ENCODE results near the gene SDK2.
A peak's percentile ranks its signal among the peaks of the same experiment; 100 is the strongest.

Gene SDK2

GRCh38 chr17:73506470-73507435 lies 137.5 kb downstream of the SDK2 start:
- no peak for DNase-seq (ENCODE audit: low spot score)

GRCh38 chr17:73503560-73503959 lies 140.7 kb downstream of the SDK2 start:
- DNase-seq (ENCODE audit: low spot score), result peak; percentile 11

- no peak for DNase-seq (ENCODE audit: low spot score)
Observed at GRCh38 chr17:73500414-73500999, 143.7 kb downstream of the SDK2 start.

- DNase-seq (ENCODE audit: low spot score), result no peak
Observed at GRCh38 chr17:73498886-73499554, 145.2 kb downstream of the SDK2 start.

GRCh38 chr17:73498176-73498575 lies 146.1 kb downstream of the SDK2 start:
- no peak for DNase-seq (ENCODE audit: low spot score)

- no peak for DNase-seq (ENCODE audit: low spot score)
Observed at GRCh38 chr17:73497721-73498120, 146.5 kb downstream of the SDK2 start.

GRCh38 chr17:73496232-73496631 lies 148.0 kb downstream of the SDK2 start:
- no peak for DNase-seq (ENCODE audit: low spot score)

GRCh38 chr17:73495641-73496040 lies 148.6 kb downstream of the SDK2 start:
- no peak for DNase-seq (ENCODE audit: low spot score)

- DNase-seq (ENCODE audit: low spot score), result no peak
Observed at GRCh38 chr17:73494950-73495349, 149.3 kb downstream of the SDK2 start.

- no peak for DNase-seq (ENCODE audit: low spot score)
Observed at GRCh38 chr17:73493956-73494926, 150.0 kb downstream of the SDK2 start.

GRCh38 chr17:73492821-73493814 lies 151.1 kb downstream of the SDK2 start:
- DNase-seq (ENCODE audit: low spot score), result peak; percentile 4

GRCh38 chr17:73492125-73492820 lies 152.0 kb downstream of the SDK2 start:
- DNase-seq (ENCODE audit: low spot score), result no peak

- DNase-seq (ENCODE audit: low spot score), result no peak
Observed at GRCh38 chr17:73491648-73492047, 152.6 kb downstream of the SDK2 start.

- no peak for DNase-seq (ENCODE audit: low spot score)
Observed at GRCh38 chr17:73490851-73491250, 153.4 kb downstream of the SDK2 start.

- no peak for DNase-seq (ENCODE audit: low spot score)
Observed at GRCh38 chr17:73489991-73490390, 154.3 kb downstream of the SDK2 start.

GRCh38 chr17:73489333-73489732 lies 154.9 kb downstream of the SDK2 start:
- no peak for DNase-seq (ENCODE audit: low spot score)

- no peak for DNase-seq (ENCODE audit: low spot score)
Observed at GRCh38 chr17:73485130-73485529, 159.1 kb downstream of the SDK2 start.

- no peak for DNase-seq (ENCODE audit: low spot score)
Observed at GRCh38 chr17:73482894-73483293, 161.4 kb downstream of the SDK2 start.

GRCh38 chr17:73482251-73482716 lies 162.0 kb downstream of the SDK2 start:
- no peak for DNase-seq (ENCODE audit: low spot score)

- DNase-seq (ENCODE audit: low spot score), result no peak
Observed at GRCh38 chr17:73481676-73482075, 162.6 kb downstream of the SDK2 start.

Measured in kidney tubule cell (primary cell).